ENCODE data around the gene LMBR1L.
"Not testable (repeated sequence)": the region's sequence is repeated elsewhere in the genome, so short reads cannot be mapped to it uniquely, and the experiment has no call there.

LMBR1L gene

DNA sequence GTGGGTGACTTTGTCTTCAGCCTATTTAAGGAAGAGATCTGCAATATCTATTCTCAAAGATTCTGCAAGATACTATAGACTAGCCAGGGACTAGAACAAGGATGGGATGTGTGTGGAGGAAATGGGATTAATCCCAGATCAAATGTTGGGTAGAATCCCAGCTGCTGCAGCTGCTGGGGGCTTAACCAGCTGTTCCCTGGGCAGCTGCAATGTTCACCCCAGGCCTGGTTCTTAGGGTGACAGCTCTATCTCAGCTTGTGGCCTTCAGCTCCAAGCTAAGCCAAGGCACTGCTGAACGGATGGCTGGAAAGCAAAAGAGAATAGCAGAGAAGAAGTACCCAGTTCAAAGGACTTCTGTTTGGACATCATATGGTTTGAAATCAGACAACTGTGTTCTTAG, 30.9 kb downstream of the LMBR1L start:
- DNase-seq = no peak

DNA sequence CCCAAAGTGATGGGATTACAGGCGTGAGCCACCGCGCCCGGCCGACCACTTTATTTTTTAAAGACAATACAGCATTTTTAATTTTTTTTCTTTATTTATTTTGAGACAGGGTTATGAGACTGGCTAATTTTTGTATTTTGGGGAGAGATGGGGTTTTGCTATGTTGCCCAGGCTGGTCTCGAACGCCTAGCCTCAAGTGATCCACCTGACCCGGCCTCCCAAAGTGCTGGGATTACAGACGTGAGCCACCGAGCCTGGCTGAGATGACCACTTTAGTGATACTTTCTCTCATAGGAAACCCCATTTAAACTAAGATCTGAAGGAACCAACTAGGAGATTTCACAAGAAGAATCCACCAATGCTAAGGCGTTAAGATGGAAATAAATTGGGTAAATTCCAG, 39.7 kb downstream of the LMBR1L start:
- DNase-seq = no peak

DNA sequence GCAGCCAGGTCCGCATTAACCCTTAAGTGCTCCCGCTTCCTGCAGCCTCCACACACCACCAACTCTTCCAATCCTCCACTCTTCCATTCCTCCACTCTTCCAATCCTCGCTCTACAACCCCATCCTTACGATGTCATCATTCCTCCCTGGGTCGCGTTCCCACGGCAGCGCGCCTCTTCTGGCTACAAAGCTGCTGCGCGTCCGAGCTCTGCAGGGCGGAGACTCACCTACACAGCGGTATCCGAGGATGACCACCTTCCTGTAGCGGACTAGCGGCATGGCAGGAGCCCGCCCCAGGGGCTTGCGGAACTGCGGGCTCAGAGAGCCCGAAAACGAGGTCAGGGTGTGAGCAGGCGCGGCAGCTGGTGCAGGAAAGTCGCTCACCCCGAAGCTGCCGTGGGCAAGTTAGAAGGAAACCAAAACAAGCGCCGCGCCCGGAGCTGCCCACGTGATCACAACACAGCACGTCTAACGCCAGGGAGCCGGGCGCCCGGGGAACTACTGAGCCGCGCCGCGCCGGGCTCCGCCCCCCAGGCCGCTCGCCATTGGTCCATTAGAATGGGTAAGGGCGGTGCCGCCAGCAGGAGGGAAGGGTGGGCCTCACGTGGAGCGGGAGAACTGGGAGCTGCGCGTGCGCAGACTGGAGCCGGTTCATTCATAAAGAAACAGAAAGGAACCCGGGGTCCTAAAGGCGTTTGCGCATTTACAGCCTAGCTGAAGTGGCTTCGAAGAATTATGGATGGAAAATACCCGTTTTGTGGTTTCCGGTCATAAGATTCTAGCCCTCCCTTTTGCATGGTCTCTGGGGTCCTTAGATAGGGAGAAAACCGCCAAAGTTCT, 40.9 kb downstream of the LMBR1L start, which contains the start of gene RHEBL1:
Gene RHEBL1 (minus strand): TSS at position 473 of the 840 bp plus-strand sequence. CDS start 194 bp downstream, at position 279.
- DNase-seq = peak; percentile 93

DNA sequence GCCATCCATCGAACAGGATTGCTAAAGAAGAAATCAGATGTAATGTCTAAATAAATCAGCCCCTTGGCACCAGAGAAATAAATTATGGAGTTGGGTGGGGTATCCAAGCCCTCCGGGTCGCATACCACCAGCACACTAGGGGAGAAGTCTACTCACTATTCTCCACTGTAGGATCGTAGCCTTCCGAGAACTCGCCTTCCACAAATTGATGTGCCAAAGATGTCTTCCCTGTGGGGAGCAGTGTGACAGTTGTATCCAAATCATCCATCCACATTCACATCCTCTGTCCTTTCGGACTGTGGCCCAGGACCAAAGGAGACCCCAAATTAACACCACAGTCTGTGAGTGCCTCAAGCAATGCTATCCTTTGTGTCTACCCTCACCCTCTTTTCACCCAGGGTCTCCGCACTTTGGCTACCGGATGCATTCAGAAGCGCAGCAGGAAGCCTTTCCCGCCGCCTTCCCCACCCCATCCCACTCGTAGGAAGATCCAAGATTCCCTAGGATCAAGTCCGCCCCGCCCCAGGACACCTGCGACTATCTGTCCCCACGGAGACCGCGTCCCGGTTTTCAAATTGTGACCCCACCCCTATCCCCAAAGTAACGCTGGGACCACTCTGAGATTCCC, 41.7 kb downstream of the LMBR1L start:
- no peak for DNase-seq

DNA sequence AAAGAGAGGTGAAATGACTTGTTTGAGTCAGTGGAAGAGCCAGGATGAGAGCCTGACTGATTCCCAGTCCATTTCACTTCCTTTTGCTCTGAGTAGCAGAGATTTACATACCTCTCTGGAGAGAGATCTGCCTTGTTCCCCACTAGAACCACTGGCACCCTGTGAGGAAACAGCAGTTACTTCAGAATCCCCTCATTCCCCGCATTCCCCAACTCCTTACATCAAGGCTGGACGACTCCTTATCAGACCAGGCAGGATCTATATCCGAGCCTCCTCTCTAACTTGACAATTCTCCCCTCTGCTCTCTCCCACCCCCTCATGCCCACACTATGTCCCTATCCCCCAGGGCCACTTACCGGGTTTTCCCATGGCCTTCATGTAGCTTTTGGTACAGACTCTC, 44.5 kb downstream of the LMBR1L start:
- no peak for DNase-seq

DNA sequence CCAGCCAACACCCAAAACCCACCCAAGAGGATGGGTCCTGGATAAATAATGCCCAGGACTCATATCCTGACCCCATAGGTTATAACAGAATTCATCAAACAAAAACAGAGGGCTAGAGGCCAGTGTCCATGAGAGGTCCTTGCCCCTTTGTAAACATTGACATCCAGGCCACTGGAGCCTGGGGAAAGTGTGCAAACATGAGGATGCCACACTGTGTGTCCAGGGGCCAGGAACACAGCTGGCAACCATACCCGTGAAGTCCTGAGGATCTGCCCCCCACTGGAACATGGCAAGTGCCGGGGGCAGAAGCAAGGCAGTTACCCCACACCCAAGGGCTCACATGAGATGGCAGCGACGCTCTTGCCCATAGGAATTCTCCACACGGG, 45.9 kb downstream of the LMBR1L start:
- no peak for DNase-seq

DNA sequence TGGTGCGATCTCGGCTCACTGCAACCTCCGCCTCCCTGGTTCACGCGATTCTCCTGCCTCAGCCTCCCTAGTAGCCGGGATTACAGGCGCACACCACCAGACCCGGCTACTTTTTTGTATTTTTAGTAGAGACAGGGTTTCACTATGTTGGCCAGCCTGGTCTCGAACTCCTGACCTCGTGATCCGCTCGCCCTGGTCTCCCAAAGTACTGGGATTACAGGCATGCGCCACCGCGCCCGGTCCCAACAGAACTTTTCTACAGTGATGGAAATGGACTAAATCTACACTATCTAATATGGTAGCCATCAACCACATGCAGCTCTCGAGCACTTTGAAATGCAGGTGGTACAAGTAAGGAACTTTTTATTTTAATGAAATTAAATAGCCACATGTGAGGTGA, 48.7 kb downstream of the LMBR1L start:
- DNase-seq = not testable (repeated sequence)

DNA sequence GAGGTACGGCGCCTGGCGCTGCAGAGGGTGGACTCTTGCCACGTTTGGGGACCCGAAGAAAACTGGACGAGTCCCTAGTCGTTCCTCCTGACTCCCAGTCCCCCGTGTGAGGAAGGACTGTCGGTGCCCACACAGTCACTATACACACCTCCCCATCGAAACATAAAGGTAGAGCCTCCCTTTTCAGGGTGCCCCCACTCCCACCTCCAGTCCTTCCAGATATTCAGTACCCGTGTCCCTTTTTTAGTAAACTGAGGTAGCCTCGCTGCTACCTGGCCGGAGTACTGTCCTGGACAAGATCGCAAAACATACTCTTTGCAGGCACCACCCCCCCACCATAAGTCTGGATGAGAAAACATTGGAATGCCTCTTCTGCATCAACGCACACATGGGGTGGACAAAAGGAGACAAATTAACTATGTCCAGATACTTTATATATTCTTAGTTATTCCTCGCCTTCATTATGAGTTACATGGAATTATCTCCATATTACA, 49.4 kb downstream of the LMBR1L start:
- DNase-seq = no peak

DNA sequence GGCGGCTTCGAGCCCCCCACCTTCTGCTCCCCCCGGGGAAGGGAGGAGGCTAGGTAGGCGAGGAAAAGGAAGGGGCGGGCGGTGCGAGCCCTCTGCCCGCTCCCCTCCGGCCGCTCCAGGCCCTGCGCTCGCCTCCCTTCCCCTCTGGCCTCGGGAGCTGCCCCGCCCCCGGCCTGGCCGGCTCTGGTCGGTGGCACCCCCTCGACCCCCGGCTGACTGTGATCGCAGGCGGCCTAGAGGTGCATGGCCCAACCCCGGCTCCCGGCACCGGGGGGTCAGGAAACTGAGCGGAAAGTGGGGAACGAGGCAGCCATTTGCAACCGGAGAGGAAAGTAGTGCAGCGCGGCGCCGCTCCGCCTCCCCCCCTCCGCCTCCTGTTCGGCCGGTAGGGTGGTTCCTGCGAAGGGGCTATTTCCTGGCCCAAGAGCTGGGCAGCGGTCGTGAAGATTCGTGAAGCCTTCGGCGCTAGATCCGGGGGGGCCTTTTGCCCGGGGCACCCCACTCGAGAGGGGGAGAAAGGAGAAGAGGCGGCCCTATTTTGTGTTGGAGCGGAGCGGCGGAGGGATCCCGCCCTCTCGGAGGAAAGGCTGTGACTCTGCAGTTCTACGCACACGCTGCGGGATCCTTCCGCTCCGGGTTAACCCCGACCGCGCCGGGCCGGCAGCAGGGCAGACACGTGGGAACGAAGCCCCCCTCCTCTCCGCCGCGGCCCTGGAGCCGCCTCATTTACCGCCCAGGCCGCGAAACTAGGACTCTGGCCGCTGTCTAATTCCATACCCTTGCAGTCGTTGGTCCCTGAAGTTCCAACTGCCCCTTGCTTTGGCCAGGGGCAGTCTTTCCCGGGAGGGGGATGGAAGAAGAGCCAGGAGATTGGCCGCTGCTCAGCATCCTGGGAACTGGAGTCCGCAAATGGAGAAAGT, 50.1 kb downstream of the LMBR1L start, which contains the start of gene KMT2D:
Gene KMT2D (minus strand): TSS at position 558 of the 920 bp plus-strand sequence. CDS start 5,470 bp downstream, outside the sequence.
- peak; percentile 89 for DNase-seq

DNA sequence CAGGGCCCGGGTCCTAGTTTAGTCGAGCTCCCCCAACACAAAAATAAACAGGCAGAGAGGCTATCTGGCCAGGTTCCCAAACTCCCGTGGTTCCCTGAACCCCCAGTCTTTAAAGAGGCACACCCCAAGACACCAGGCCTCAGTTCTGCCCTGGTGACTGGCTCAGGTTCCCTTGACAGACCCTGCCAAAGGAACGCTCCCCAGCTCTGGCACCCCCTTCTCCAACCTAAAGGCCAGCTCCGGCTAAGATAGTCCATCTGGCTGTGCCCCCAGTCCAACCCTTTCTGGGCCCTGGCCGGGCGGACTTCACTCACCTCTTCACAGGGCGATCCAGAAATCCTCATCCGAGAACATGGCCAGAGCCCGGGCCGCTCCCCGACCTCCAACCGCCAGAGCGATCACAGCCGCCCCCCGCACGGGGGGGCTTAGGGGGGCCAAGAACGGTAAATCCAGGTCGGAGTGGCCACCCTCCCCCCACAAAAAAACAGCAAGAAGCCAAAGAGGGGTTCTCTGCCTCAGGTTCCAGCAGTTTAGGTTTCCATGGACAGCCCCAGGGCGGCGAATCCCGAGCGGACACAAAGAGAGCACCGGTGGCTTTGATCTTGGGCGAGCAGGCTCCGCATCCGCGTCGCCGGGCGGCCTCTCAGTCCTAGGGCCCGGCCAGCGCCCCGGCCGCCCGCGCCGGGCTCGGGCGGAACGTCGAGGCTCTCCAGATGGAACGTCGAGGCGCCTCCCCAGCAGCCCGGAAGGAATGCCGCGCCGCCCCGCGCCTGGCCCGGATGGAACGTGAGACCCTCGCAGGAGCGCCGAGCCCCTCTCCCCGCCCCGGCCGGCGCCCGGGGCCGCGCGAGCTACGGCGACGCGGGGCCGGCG, 51.1 kb downstream of the LMBR1L start:
- no peak for DNase-seq

DNA sequence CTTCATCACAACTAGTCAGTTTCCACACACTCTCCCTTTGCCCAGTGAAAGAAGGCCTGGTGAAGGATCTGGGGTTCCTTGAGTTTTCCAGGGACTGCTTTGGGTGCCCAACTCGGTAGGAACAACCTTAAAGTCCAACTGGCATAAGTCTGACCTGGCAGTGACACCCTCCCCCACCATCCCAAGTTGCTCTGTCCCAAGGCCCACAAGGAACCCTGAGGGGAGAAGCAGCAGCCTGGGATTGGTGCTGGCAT, 51.7 kb downstream of the LMBR1L start:
- no peak for DNase-seq

DNA sequence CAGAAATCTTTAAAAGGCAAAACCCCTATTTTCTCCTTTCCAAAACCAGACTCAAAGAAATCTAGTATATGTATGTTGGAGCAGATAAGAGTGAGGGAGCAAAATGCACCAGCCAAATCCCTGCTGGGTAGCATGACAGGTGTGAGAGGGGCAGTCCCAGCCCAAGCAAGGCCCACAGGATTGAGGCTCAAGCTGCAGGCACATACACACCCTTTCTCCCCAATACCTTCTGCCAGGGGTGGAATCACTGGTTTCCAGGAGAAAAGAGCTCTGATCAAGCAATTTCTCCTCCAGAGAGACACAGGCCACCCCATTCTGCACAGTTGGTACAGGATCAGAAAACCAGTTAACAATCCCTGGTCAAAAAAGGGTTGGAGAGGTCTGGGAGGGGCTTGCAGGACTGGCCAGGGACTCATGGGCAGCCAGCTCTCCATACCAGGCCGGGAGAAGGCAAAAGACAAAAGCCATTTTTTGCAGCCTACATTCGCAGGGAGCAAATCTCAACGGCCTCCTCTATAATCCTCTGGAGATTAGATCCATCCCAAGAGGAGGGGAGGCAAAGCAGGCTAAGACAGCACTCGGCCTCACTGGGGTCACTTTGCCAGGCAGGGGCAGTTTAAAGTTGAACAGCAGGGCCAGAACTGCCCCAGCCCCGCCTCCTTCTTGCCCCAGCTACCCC, 52.1 kb downstream of the LMBR1L start:
- no peak for DNase-seq

DNA sequence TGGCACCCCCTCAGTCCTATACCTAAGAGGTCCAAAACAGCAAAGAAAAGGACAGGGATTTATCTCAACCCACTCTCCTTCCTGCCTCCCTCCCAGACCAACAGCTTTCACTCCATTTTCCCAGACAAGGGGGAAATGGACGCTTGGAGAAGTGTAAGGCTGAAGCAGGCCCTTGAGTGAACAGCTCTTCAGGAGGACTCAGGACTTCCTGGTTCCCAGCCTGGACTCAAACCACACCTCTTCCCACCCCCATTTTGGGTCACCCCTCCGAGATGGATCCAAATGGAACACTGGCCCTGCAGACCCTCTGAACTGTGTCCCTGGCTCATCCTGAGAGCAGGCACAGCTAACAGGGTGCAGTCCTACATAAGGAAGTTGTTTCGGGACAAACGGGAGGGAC, 52.8 kb downstream of the LMBR1L start:
- no peak for DNase-seq

DNA sequence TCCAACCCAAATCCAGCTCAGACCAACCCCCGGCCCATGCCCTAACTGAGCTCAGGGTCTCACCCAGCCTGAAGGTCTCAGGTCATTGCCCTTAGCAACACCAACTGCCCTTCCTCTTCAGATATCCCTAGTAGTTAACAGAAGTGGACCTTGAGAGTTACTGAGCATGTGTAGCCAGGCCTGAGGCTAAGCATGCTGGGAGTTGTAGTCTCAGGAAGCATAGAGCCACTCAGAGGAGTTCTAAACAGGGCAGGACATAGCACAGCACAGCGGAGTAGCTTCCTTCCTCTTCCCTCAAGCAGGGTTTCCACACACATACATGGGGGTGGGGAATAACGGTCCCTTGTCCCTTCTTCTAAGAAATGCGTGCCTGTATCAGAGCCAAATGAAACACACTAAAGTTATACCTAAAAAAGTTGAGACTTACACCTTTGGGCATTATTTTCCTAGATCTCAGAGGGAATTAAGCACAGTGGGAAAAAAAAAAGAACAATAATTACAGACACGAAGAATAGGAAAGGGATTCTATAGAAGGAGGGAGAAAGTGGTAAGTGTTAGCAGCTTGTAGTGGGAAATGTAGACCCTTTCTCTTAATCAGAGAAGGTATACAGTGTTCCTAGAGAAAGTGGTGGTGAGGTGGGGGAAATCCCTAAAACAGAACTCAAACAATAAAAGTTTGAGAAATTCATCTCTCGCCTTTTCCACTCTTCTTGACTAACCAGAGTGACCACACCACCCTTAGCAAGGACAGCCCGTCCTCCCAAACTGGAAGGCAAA, 54.5 kb downstream of the LMBR1L start:
- DNase-seq = peak; percentile 69

DNA sequence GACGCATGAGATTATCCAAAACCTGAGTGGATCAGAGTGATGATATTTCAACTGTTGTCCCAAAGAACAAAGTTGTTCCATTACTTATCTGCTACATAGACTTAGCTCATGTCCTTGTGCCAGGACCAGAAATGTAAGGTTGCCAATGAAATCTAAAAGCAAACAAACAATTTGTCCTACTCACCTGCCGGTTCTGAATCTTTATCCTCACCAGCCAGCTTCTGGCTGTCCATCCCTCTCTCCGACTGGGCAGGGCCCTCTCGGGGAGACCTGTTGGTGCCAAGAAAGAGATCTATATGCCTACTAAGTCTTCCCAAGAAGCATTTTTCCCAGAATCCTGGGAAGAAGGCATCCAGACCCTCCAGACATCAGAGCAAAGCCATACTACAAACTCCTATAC, 55.6 kb downstream of the LMBR1L start:
- DNase-seq = no peak

DNA sequence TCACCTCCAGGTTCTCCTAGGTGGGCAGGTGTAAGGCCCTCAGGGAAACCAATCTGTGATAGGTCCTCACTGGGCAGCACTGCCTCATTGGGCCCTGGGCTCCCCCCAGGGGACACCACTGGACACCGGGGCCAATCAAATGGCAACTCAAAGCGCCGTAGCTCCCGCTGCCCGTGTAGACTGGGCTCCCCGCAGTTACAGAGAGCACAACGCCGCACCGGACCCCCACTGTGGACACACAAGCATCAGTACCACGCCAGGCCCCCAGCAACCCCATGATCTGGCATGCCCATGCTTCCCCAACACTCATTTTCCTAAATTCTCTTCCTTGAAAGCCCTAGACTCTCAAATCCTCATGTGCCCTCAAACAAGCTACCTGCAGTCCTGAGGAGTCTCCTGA, 56.1 kb downstream of the LMBR1L start:
- no peak for DNase-seq

DNA sequence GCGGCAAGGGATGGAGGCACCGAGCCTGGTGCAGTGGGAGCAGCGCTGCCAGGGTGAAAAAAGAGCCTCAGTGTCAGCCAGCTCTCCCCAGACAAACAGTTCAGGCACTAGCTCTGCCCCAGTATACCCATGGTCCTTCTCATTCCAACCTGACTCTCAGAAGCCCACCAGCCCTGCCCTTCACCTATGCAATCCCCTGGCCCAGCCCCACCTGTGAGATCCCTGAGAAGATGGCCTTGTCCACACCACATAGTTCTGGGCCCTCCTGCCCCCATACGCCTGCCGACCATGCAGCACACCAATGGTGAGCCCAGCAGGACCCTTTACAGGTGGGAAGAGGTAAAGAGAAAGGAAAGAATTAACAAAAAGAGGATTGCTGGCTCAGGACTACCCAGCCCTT, 56.6 kb downstream of the LMBR1L start:
- no peak for DNase-seq

DNA sequence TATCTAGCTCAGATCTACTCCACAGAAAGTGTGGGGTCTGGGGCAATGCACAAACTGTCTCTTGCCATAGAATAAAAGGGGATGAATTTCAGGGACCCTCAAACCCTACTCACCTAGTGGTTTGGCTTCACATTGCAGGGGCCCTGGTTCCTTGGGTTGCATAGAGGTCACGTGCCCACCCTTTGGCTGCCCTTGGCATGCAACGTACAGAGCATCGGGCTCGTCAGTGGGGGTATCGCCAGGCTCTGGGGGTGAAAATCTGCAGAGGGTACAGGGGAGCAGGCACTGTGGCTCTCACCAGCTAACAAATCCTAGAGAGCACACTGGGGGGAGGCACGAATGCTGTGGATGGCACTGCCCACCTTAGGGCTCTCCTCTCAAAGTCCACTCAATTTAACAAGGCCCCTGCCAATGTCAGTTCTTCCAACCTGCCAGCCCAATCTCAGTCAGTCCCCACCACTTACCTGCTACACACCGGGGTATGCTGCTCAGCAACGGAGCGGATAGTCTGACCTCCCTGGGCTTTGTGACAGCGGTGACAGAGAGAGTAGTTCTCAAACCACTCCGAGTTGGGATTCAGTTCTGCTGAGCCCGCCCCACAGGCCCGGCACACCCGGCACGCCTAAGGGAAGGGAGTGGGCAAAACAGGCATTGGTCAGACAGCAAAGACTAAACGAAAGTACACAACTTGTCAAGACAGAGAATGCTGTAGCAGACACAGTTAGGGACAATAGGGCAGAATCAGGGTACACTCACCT, 58.0 kb downstream of the LMBR1L start:
- no peak for DNase-seq

DNA sequence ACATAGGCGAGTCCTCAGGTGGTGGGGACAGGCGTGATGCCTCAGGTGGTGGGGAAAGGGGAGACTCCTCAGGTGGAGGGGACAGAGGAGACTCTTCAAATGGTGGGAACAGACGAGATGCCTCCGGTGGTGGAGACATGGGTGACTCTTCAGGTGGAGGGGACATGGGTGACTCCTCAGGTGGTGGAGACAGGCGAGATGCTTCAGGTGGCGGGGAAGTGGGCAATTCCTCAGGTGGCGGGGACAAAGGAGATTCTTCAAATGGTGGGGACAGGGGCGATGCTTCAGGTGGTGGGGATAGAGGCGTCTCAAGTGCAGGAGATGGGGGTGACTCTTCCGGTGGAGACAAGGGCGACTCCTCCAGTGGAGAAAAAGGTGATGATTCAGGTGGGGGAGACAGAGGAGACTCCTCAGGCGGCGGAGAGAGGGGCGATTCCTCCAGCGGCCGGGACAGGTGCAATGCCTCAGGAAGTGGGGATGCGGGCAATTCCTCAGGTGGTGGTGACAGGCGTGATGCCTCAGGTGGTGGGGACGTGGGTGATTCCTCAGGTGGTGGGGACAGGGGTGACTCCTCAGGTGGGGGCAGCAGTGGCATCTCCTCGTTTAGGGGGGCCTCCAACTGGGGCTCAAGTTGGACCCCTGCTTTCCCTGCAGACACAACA, 58.7 kb downstream of the LMBR1L start:
- no peak for DNase-seq

DNA sequence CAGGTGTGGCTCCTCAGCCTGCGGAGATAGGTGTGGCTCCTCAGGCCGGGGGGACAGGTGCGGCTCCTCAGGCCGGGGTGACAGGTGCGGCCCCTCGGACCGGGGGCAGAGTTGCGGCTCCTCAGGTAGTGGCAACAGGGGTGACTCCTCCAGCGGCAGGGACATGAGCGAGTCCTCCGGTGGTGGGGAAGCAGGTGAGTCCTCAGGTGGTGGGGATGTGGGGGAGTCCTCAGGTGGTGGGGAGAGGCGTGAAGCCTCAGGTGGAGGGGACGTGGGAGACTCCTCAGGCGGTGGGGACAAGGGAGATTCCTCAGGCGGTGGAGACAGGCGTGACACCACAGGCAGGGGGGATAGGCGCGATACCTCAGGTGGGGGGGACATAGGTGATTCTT, 59.3 kb downstream of the LMBR1L start:
- no peak for DNase-seq
